PC-3 (cell line): ENCODE measurements around the gene ARID1A. TPM values are rescaled to one million over a fixed set of nuclear protein-coding genes. Genes with fewer than 3 reads are reported as not detected.

Experiments used
- ATAC-seq: fragments of 200-7000 bp; cut with Tn5 transposase; 2 replicates; pipeline ENCODE4 v1.9.1; 2020; ENCODE audit warnings: mild to moderate bottlenecking, moderate library complexity
- BruUV-seq: library from RNA; stranded (reverse); fragments of 400-500 nt; replicated peaks from 2 replicates; lab custom pipeline; 2021; lab: Mats Ljungman, UMichigan
- CTCF ChIA-PET: fragments of 300-600 bp; sonication (Branson Sonifier 250); formaldehyde crosslinking; loops from one replicate; lab custom pipeline; 2022; ENCODE audit warnings: antibody characterized with exemption; lab: Charles Lee
- POLR2A ChIA-PET: fragments of 300-600 bp; sonication (Branson Sonifier 250); formaldehyde crosslinking; loops from one replicate; lab custom pipeline; 2022; ENCODE audit warnings: antibody characterized with exemption; ENCODE audit not compliant: unreplicated experiment; lab: Charles Lee
- DNase-seq: peaks from one replicate; pipeline ENCODE4 v3.0.0-alpha.2; 2015
- H2AFZ ChIP-seq: fragments of 300-600 bp; sonication (generic); 2 replicates; pipeline ENCODE4 v1.6.0; 2016; ENCODE audit warnings: antibody characterized with exemption, low read length
- H3F3A ChIP-seq: fragments of 300-600 bp; sonication (generic); one replicate; pipeline ENCODE4 v1.6.0; 2017; ENCODE audit warnings: antibody characterized with exemption, low read length, control low read depth, mild to moderate bottlenecking; ENCODE audit not compliant: unreplicated experiment
- H3K27ac ChIP-seq: fragments of 300-600 bp; sonication (generic); 2 replicates; pipeline ENCODE4 v1.5.1; 2016; ENCODE audit warnings: mild to moderate bottlenecking, low read length
- H3K27me3 ChIP-seq: fragments of 300-600 bp; sonication (generic); 2 replicates; pipeline ENCODE4 v1.6.1; 2016; ENCODE audit warnings: low read length, mixed read lengths
- H3K36me3 ChIP-seq: fragments of 300-600 bp; sonication (generic); 2 replicates; pipeline ENCODE4 v1.6.1; 2016; ENCODE audit warnings: low read depth, mixed run types, low read length, mixed read lengths
- H3K4me1 ChIP-seq: fragments of 300-600 bp; sonication (generic); 2 replicates; pipeline ENCODE4 v1.5.1; 2016; ENCODE audit warnings: low read length; ENCODE audit not compliant: insufficient read depth
- H3K4me2 ChIP-seq: fragments of 300-600 bp; sonication (generic); 2 replicates; pipeline ENCODE4 v1.6.0; 2016; ENCODE audit warnings: low read length
- H3K4me3 ChIP-seq: fragments of 300-600 bp; sonication (generic); 2 replicates; pipeline ENCODE4 v1.5.1; 2016; ENCODE audit warnings: mild to moderate bottlenecking, low read length, mixed read lengths
- H3K79me2 ChIP-seq: fragments of 300-600 bp; sonication (generic); 2 replicates; pipeline ENCODE4 v1.6.1; 2017; ENCODE audit warnings: low read length, mixed read lengths
- H3K9ac ChIP-seq: fragments of 300-600 bp; sonication (generic); 2 replicates; pipeline ENCODE4 v1.6.0; 2016; ENCODE audit warnings: mild to moderate bottlenecking, low read length
- H3K9me2 ChIP-seq: fragments of 300-600 bp; sonication (generic); replicated peaks from 2 replicates; pipeline ENCODE4 v1.6.1; 2016; ENCODE audit warnings: mixed run types, low read length, mixed read lengths
- H3K9me3 ChIP-seq: fragments of 300-600 bp; sonication (generic); 2 replicates; pipeline ENCODE4 v1.6.1; 2016; ENCODE audit warnings: low read length, mixed read lengths
- H4K20me1 ChIP-seq: fragments of 300-600 bp; sonication (generic); 2 replicates; pipeline ENCODE4 v1.6.1; 2016; ENCODE audit warnings: low read length, mixed read lengths
- EZH2 ChIP-seq: fragments of 300-600 bp; sonication (generic); IDR thresholded peaks from one replicate; pipeline ENCODE4 v1.6.1; 2017; ENCODE audit warnings: antibody characterized with exemption, mild to moderate bottlenecking, low read length; ENCODE audit not compliant: unreplicated experiment
- EZH2phosphoT487 ChIP-seq: fragments of 300-600 bp; sonication (generic); IDR thresholded peaks from 2 replicates; pipeline ENCODE4 v1.6.1; 2018; ENCODE audit warnings: mild to moderate bottlenecking, antibody characterized with exemption, low read length, borderline replicate concordance
- intact Hi-C: fragments of 100-400 bp; cut with micrococcal nuclease; formaldehyde crosslinking; loops from 2 replicates; pipeline ENCODE4 v1.9.0; 2023
- total RNA-seq: library from RNA; depleted of rRNA; stranded (reverse); fragments of >200 nt; gene quantifications from 2 replicates; pipeline ENCODE4 v1.2.3, GENCODE V29; 2014
- TF ChIP-seq, protein P1 (sequence below): fragments of 300-600 bp; sonication (generic); conservative IDR thresholded peaks from 2 replicates; pipeline ENCODE4 v1.5.1; 2017; ENCODE audit warnings: antibody characterized with exemption, low read depth, mild to moderate bottlenecking, low read length

Gene ARID1A
- total RNA-seq, 1 experiment from 2014 or later, result 43.8 TPM

DNA sequence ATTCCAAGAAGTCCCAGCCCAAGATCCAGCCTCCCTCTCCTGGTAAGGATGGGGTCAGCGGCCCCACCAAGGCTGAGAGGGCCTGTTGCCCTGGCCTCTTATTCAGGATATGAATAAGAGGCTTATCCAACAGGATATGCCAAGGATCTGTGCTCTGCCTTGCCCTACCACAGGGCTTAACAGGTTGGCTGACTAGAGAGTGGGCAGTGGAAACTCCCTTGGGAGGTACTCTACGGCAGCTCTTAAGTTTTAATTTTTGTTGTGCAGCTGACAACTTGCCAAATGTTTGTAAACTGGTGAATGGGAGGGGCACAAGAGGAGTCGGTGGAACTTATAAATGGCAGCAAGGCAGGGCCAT is 75.4 kb downstream of the ARID1A start:
- Histone ChIP-seq H3K4me1 (peaks cover 45% of the 10 kb centered on the region), H4K20me1 (no peaks in the 10 kb centered on the region), H3K36me3 (peaks cover 92% of the 10 kb centered on the region), H2AFZ (no peak overlapping the region), H3K9me2 (no peaks in the 10 kb centered on the region), H3K79me2 (no peaks in the 10 kb centered on the region), H3K27ac (peak overlapping the region; percentile 74), H3K9ac (no peak overlapping the region), H3F3A (peaks cover 4% of the 10 kb centered on the region), H3K9me3 (no peaks in the 10 kb centered on the region), H3K27me3 (no peaks in the 10 kb centered on the region), H3K4me3 (no peak overlapping the region), H3K4me2 (peak overlapping the region; percentile 20)
- ATAC-seq (peak; percentile 19), DNase-seq (no peak)
- BruUV-seq, result no TSS peak
- TF ChIP-seq EZH2phosphoT487, result no peak
- TF ChIP-seq, protein P1, sequence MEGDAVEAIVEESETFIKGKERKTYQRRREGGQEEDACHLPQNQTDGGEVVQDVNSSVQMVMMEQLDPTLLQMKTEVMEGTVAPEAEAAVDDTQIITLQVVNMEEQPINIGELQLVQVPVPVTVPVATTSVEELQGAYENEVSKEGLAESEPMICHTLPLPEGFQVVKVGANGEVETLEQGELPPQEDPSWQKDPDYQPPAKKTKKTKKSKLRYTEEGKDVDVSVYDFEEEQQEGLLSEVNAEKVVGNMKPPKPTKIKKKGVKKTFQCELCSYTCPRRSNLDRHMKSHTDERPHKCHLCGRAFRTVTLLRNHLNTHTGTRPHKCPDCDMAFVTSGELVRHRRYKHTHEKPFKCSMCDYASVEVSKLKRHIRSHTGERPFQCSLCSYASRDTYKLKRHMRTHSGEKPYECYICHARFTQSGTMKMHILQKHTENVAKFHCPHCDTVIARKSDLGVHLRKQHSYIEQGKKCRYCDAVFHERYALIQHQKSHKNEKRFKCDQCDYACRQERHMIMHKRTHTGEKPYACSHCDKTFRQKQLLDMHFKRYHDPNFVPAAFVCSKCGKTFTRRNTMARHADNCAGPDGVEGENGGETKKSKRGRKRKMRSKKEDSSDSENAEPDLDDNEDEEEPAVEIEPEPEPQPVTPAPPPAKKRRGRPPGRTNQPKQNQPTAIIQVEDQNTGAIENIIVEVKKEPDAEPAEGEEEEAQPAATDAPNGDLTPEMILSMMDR, result no peak
- TF ChIP-seq EZH2, result no peak
- intact Hi-C loops, result loop anchor here (5.0 kb wide), 1 partner anchor 39 kb away; no protein-coding TSS in a partner anchor
- ChIA-PET POLR2A (no interaction called here), CTCF (no interaction called here)

DNA sequence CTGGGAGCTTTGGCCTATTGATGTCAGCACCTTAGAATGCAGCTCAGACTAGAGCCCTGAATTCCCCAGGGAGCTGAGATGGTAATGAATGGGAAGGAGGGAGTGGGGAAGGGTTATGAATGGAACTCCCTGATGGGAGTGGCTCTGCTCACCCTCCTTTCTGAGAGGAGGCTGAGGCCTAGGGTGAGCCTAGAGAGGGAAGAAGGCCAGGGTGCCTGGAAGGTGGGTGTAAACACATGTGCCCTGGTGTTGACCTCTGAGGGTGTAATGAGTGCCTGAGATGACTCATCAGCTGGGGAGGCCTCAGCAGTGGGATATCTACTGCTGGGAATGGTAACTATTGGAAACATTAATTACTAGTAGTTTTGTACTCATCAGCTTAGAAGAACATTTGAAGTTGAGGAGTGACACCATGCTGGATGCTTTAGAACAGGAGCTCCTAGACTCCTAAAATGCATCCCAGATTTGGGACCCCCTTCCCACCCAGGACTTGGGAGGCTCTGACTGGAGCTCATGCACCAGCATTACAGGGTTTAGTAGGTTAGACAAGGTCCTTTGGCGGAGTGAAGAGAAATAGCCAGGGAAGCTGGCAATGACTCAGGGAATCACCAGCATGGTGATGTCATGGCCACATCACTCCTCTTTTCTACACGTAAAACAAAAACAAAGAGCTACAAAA is 76.0 kb downstream of the ARID1A start:
- peaks cover 45% of the 10 kb centered on the region for H3K4me1 ChIP-seq
- H3K79me2 ChIP-seq, result no peaks in the 10 kb centered on the region
- H3K4me3 ChIP-seq, result no peak overlapping the region
- peak overlapping the region; percentile 20 for H3K4me2 ChIP-seq
- peak overlapping the region; percentile 11; the same call in 1 of the 2 replicates for H3K9ac ChIP-seq
- no peaks in the 10 kb centered on the region for H3K9me2 ChIP-seq
- no peak overlapping the region for H2AFZ ChIP-seq
- H3F3A ChIP-seq, result peaks cover 4% of the 10 kb centered on the region
- no TSS peak for BruUV-seq
- H3K36me3 ChIP-seq, result peaks cover 91% of the 10 kb centered on the region
- peak; percentile 82 for DNase-seq
- ChIA-PET CTCF (interaction anchor here (0.5 kb wide), 1 partner anchor 115 kb away, joined by 4 read pairs; no protein-coding TSS in a partner anchor), POLR2A (no interaction called here)
- ATAC-seq, result peak; percentile 74
- no peaks in the 10 kb centered on the region for H3K27me3 ChIP-seq
- TF ChIP-seq EZH2phosphoT487 (no peak), EZH2 (no peak)
- TF ChIP-seq, protein P1, result no peak
- intact Hi-C loops, result loop anchor here (5.0 kb wide), 1 partner anchor 39 kb away; no protein-coding TSS in a partner anchor
- H4K20me1 ChIP-seq, result no peaks in the 10 kb centered on the region
- peak overlapping the region; percentile 74 for H3K27ac ChIP-seq
- no peaks in the 10 kb centered on the region for H3K9me3 ChIP-seq

DNA sequence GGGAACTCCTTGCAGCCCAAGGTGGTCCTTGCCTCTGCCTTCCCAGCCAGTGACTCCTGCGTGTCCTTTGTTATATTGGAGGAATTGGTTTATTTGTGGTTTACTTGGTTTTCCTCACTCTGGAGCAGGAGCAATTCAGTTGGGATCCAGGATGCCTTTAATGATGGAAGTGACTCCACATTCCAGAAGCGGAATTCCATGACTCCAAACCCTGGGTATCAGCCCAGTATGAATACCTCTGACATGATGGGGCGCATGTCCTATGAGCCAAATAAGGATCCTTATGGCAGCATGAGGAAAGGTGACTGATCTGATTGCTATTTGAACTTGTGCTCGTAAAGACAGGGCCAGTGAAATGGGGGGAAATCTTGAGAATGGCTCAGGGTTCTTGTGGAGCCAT is 76.9 kb downstream of the ARID1A start:
- POLR2A ChIA-PET, result no interaction called here

More for the DNA sequence above, 76.9 kb downstream of the ARID1A start:
- no peaks in the 10 kb centered on the region for H4K20me1 ChIP-seq
- BruUV-seq, result no TSS peak
- ATAC-seq, result peak; percentile 57
- no peaks in the 10 kb centered on the region for H3K9me3 ChIP-seq
- H3K9ac ChIP-seq, result 0 out of 2 replicates have a peak overlapping the region, but pooled peaks have one; percentile 11
- H3K4me3 ChIP-seq, result no peak overlapping the region
- TF ChIP-seq EZH2 (no peak), EZH2phosphoT487 (no peak)
- TF ChIP-seq, protein P1, result no peak
- H2AFZ ChIP-seq, result no peak overlapping the region
- CTCF ChIA-PET, result no interaction called here
- peak overlapping the region; percentile 20 for H3K4me2 ChIP-seq
- no peaks in the 10 kb centered on the region for H3K27me3 ChIP-seq
- peaks cover 4% of the 10 kb centered on the region for H3F3A ChIP-seq
- peak overlapping the region; percentile 74 for H3K27ac ChIP-seq
- H3K36me3 ChIP-seq, result peaks cover 90% of the 10 kb centered on the region
- H3K79me2 ChIP-seq, result no peaks in the 10 kb centered on the region
- H3K4me1 ChIP-seq, result peaks cover 44% of the 10 kb centered on the region
- intact Hi-C loops, result loop anchor here (5.0 kb wide), 1 partner anchor 40 kb away; no protein-coding TSS in a partner anchor
- DNase-seq, result peak; percentile 87
- H3K9me2 ChIP-seq, result no peaks in the 10 kb centered on the region
